Heart right ventricle (tissue), 16 donors: Measurements from ENCODE around the gene NEDD8. TPM values are rescaled to one million over a fixed set of nuclear protein-coding genes. Genes with fewer than 3 reads are reported as not detected.

ENCODE experiments used
- ATAC-seq, 8 donors: fragments of 200-7000 bp; cut with Tn5 transposase; one replicate each; pipeline ENCODE4 v1.9.1; 2020; ENCODE audit warnings: mild to moderate bottlenecking in 8 of 8, moderate library complexity in 8 of 8, moderate number of reproducible peaks in 1 of 8
- DNase-seq, 2 donors: peaks; one replicate each; pipeline ENCODE4 v3.0.0-alpha.2; 2020
- H3K27ac ChIP-seq, 10 donors: fragments of 200-600 bp; sonication (generic) in 2 of 10; one replicate each; pipeline versions ENCODE4 v1.5.0 to v1.8.0; 2020 to 2022; ENCODE audit warnings: mild to moderate bottlenecking in 3 of 10
- H3K27me3 ChIP-seq, 7 donors: fragments of 200-600 bp; one replicate each; pipeline ENCODE4 v1.8.0; 2021 to 2022; ENCODE audit warnings: mild to moderate bottlenecking in 2 of 7
- H3K36me3 ChIP-seq, 9 donors: fragments of 200-600 bp; sonication (generic) in 1 of 9; one replicate each; pipeline versions ENCODE4 v1.5.0 to v1.8.0; 2020 to 2022; ENCODE audit warnings: mild to moderate bottlenecking in 2 of 9
- H3K4me1 ChIP-seq, 9 donors: fragments of 200-600 bp; sonication (generic) in 1 of 9; one replicate each; pipeline versions ENCODE4 v1.5.0 to v1.8.0; 2020 to 2022; ENCODE audit warnings: mild to moderate bottlenecking in 4 of 9
- H3K4me3 ChIP-seq, 10 donors: fragments of 200-600 bp; sonication (generic) in 2 of 10; one replicate each; pipeline versions ENCODE4 v1.5.0 to v1.8.0; 2020 to 2022; ENCODE audit warnings: mild to moderate bottlenecking in 7 of 10, moderate library complexity in 2 of 10
- H3K9me3 ChIP-seq, 11 donors: fragments of 200-600 bp in 10 of 11; sonication (generic) in 2 of 11; one replicate each; pipeline versions ENCODE4 v1.5.0 to v1.8.0; 2013 to 2022; ENCODE audit warnings: mild to moderate bottlenecking in 2 of 11, control low read depth in 1 of 11, moderate library complexity in 1 of 11
- CTCF ChIP-seq, 9 donors: fragments of 200-600 bp; sonication (generic) in 2 of 9; IDR thresholded peaks; one replicate each; pipeline versions ENCODE4 v1.5.0 to v1.8.0; 2021 to 2022; ENCODE audit warnings: antibody characterized with exemption in 9 of 9, mild to moderate bottlenecking in 5 of 9, moderate library complexity in 1 of 9
- WGBS, 2 donors: extraction: QIAGEN DNeasy Blood & Tissue Kit; methylation state at CpG; one replicate each; pipeline ENCODE4 v1.1.7; 2013; ENCODE audit warnings: inconsistent platforms in 1 of 2; 5-methylcytosine and 5-hydroxymethylcytosine counted together
- intact Hi-C, 10 donors: fragments of 100-400 bp; cut with DNase I; formaldehyde crosslinking; loops; one replicate each; pipeline versions ENCODE4 v1.11.1 to v1.14.2; 2022
- polyA plus RNA-seq, 2 donors: library from polyadenylated mRNA; stranded (reverse); fragments of 200-250 nt; gene quantifications; one replicate each; pipeline ENCODE4 v1.2.3, GENCODE V29; 2013
- total RNA-seq, 10 donors: library from RNA; stranded (reverse); fragmentation: NEBNext Ultra II Directional in 3 of 10; extraction: Animal tissue kit (Norgen Biotek cat#: 25700) in 3 of 10; gene quantifications; one replicate each; pipeline versions ENCODE4 v1.2.1 to v1.2.4, GENCODE V29; 2021 to 2023
- donor health status: Arrhythmogenic right ventricular cardiomyopathy.
- donor health status: ischemic (EF 13 %, LVEDD 7.1; RV severe dilation, severe dysfunction).
- donor health status: healthy with polysubstance abuse.
- donor health status: DM: no; HTN: yes; CAD: no.
- donor health status: DM: no; HTN: no; CAD: no.
- donor health status: ischemic (EF 25% LVEDD 6.9; RV normal size, moderate dysfunction).
- donor health status: ischemic (EF 25% LVEDD 5.7; RV mildly dilated, moderate dysfunction).
- donor health status: healthy.
- donor health status: DM: yes; HTN: yes; CAD: no.
- donor health status: Ischemic cardiomyopathy.
- donor health status: ischemic (EF 35%, LVEDD 5.7; RV mildly dilated, moderate dysfunction).
- donor health status: nonischemic (EF 11% LVEDD 7.7; RV severe dilation, severe dysfunction).
- donor health status: DM: yes; HTN: yes; CAD: no.
- donor health status: PGD.
- donor health status: ischemic (EF 29% LVEDD 5.4; RV normal size, mild dysfunction).
- donor health status: nonischemic (EF 23%, LVEDD 6.1; RV moderate dilation, normal function).

The NEDD8 gene
- total and polyA plus RNA-seq, 12 donors = 154 to 325 (median 199) TPM

- intact Hi-C loops = no loop called here
- WGBS, 2 donors = 0 to 1% methylated on average over 53 of the region's 53 CpGs
Measured at GRCh38 chr14:24212924-24213865, 19.0 kb downstream of the NEDD8 start, which contains the start of gene CHMP4A. Gene CHMP4A (minus strand): TSS chr14:24213488. CDS start chr14:24213439, 49 bp downstream.

GRCh38 chr14:24211311-24211710 lies 20.9 kb downstream of the NEDD8 start:
- H3K9me3 ChIP-seq = no peaks in the 10 kb centered on the region
- no peak overlapping the region for H3K4me3 ChIP-seq
- ATAC-seq (no peak), DNase-seq (no peak)
- H3K4me1 ChIP-seq = peaks cover 0 to 41% (median 26%) of the 10 kb centered on the region in 9 donors
- H3K27ac ChIP-seq = no peak overlapping the region
- intact Hi-C loops = no loop called here
- no peaks in the 10 kb centered on the region for H3K27me3 ChIP-seq
- TF ChIP-seq CTCF (IDR thresholded peaks at IDR 0.05) = no peak
- peaks cover 0 to 56% (median 26%) of the 10 kb centered on the region in 9 donors for H3K36me3 ChIP-seq
- WGBS, 2 donors = 92 to 94% methylated on average over 6 of the region's 6 CpGs

More at GRCh38 chr14:24212924-24213865, 19.0 kb downstream of the NEDD8 start, which contains the start of gene CHMP4A:
- ATAC-seq (peak; percentile 92 to 95 (median 94)), DNase-seq (peak; percentile 95 to 97)
- peak within 1 kb of the TSS; percentile 54 to 93 (median 76) for H3K4me3 ChIP-seq
- peaks cover 0 to 42% (median 26%) of the 10 kb centered on the region in 9 donors for H3K4me1 ChIP-seq
- H3K27ac ChIP-seq = peak within 1 kb of the TSS; percentile 78 to 98 (median 96)
- no peaks in the 10 kb centered on the region for H3K9me3 ChIP-seq
- no peaks in the 10 kb centered on the region for H3K27me3 ChIP-seq
- TF ChIP-seq CTCF (IDR thresholded peaks at IDR 0.05) = peak in 4 of 9 donors; percentile 8 to 52 (median 42)
- H3K36me3 ChIP-seq = peaks cover 0 to 55% (median 13%) of the 10 kb centered on the region in 9 donors

GRCh38 chr14:24207625-24208024 lies 24.5 kb downstream of the NEDD8 start:
- no peak for TF ChIP-seq CTCF (IDR thresholded peaks at IDR 0.05)
- intact Hi-C loops = no loop called here
- Histone ChIP-seq H3K4me3 (no peak overlapping the region), H3K36me3 (peaks cover 0 to 81% (median 35%) of the 10 kb centered on the region in 9 donors), H3K9me3 (no peaks in the 10 kb centered on the region), H3K4me1 (peaks cover 0 to 15% (median 6%) of the 10 kb centered on the region in 9 donors), H3K27ac (no peak overlapping the region), H3K27me3 (no peaks in the 10 kb centered on the region)
- DNase-seq (no peak), ATAC-seq (no peak)
- 99 to 100% methylated on average over 2 of the region's 2 CpGs for WGBS, 2 donors

GRCh38 chr14:24207104-24207551 lies 25.0 kb downstream of the NEDD8 start:
- WGBS, 2 donors = 97 to 98% methylated on average over 5 of the region's 5 CpGs
- no peak for TF ChIP-seq CTCF (IDR thresholded peaks at IDR 0.05)
- intact Hi-C loops = no loop called here
- H3K4me3 ChIP-seq = no peak overlapping the region
- H3K27ac ChIP-seq = no peak overlapping the region
- peak in 1 of 8 donors; percentile 16 for ATAC-seq
- peaks cover 0 to 10% (median 3%) of the 10 kb centered on the region in 9 donors for H3K4me1 ChIP-seq
- DNase-seq = no peak
- no peaks in the 10 kb centered on the region for H3K27me3 ChIP-seq
- H3K36me3 ChIP-seq = peaks cover 0 to 86% (median 35%) of the 10 kb centered on the region in 9 donors
- no peaks in the 10 kb centered on the region for H3K9me3 ChIP-seq
